Daoy (cell line): Measurements from ENCODE around the gene POMP. TPM values are rescaled to one million over a fixed set of nuclear protein-coding genes. Genes with fewer than 3 reads are reported as not detected.
"Not testable (repeated sequence)": the region's sequence is repeated elsewhere in the genome, so short reads cannot be mapped to it uniquely, and the experiment has no call there.

Experiments
- DNase-seq: peaks from one replicate; pipeline ENCODE4 v3.0.0-alpha.2; 2015; ENCODE audit warnings: low read depth
- total RNA-seq: library from RNA; depleted of rRNA; stranded (reverse); fragments of >200 nt; shearing (Covaris generic); gene quantifications from 2 replicates; pipeline ENCODE4 v1.2.3, GENCODE V29; 2014

POMP gene
- total RNA-seq, 1 experiment from 2014 or later: 228 TPM

GRCh38 chr13:28637714-28638355, 21.1 kb upstream of the POMP start:
- no peak for DNase-seq

- no peak for DNase-seq
Measured at GRCh38 chr13:28638756-28639155, 20.2 kb upstream of the POMP start.

GRCh38 chr13:28640861-28641599, 17.9 kb upstream of the POMP start:
- no peak for DNase-seq

GRCh38 chr13:28641600-28641926, 17.4 kb upstream of the POMP start:
- no peak for DNase-seq

- DNase-seq: no peak
Measured at GRCh38 chr13:28650284-28650683, 8.6 kb upstream of the POMP start.

GRCh38 chr13:28651810-28652401, 7.0 kb upstream of the POMP start:
- no peak for DNase-seq

GRCh38 chr13:28653111-28653510, 5.8 kb upstream of the POMP start:
- DNase-seq: no peak

- DNase-seq: no peak
Measured at GRCh38 chr13:28654276-28654675, 4.7 kb upstream of the POMP start.

GRCh38 chr13:28655561-28655960, 3.4 kb upstream of the POMP start:
- no peak for DNase-seq

- no peak for DNase-seq
Measured at GRCh38 chr13:28657784-28658538, 969 bp upstream of the POMP start.

GRCh38 chr13:28658539-28658795, 463 bp upstream of the POMP start:
- no peak for DNase-seq

GRCh38 chr13:28659621-28659970, 666 bp downstream of the POMP start:
- DNase-seq: peak; percentile 25

GRCh38 chr13:28666897-28667488, 8.1 kb downstream of the POMP start:
- no peak for DNase-seq

- DNase-seq: no peak
Measured at GRCh38 chr13:28671126-28671792, 12.3 kb downstream of the POMP start.

GRCh38 chr13:28678809-28679208, 19.9 kb downstream of the POMP start:
- no peak for DNase-seq

GRCh38 chr13:28679628-28680027, 20.7 kb downstream of the POMP start:
- DNase-seq: no peak

- DNase-seq: no peak
Measured at GRCh38 chr13:28680541-28680940, 21.6 kb downstream of the POMP start.

- not testable (repeated sequence) for DNase-seq
Measured at GRCh38 chr13:28683169-28683568, 24.2 kb downstream of the POMP start.

- peak; percentile 11 for DNase-seq
Measured at GRCh38 chr13:28684257-28684656, 25.3 kb downstream of the POMP start.

GRCh38 chr13:28685114-28685513, 26.2 kb downstream of the POMP start:
- DNase-seq: no peak

GRCh38 chr13:28685892-28686291, 27.0 kb downstream of the POMP start:
- no peak for DNase-seq
